HG03060 (cell line): Measurements from ENCODE around the gene CHCHD4.

Source experiments
- ATAC-seq: cut with Tn5 transposase; IDR thresholded peaks from one replicate; pipeline ENCODE4 v1.9.1; 2021; ENCODE audit warnings: low read depth, moderate number of reproducible peaks; ENCODE audit not compliant: unreplicated experiment

Gene CHCHD4

GRCh38 chr3:14124615-14125192 is at the start of gene CHCHD4, which contains the start of gene TMEM43:
Gene CHCHD4, minus strand, starts transcription at chr3:14124870. Its CDS starts 194 bp downstream, at chr3:14124676.
Gene TMEM43, plus strand, starts transcription at chr3:14125052. Its CDS starts 142 bp downstream, at chr3:14125194.
- peak; percentile 86 for ATAC-seq

DNA sequence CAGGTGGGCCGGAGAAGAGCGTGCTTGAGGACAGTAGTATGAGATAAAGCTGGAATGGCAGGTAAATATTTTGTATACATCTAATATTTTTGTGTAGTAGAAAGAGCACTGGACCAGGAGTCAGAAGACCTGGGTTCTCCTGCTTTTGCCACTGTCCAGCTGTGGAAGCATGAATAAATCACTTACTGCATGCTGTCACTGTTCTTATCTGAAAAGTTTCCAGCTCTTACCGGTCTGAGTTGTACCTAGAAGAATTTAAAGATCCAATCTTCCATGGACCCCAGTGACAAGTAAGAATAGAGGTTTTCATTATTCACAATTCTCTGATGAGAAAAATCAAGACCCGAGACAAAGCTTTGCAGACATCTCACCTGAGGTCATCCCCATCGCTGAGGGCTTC is 47.8 kb upstream of the CHCHD4 start:
- ATAC-seq = no peak

- no peak for ATAC-seq
Measured at GRCh38 chr3:14170531-14171159, 46.0 kb upstream of the CHCHD4 start.

DNA sequence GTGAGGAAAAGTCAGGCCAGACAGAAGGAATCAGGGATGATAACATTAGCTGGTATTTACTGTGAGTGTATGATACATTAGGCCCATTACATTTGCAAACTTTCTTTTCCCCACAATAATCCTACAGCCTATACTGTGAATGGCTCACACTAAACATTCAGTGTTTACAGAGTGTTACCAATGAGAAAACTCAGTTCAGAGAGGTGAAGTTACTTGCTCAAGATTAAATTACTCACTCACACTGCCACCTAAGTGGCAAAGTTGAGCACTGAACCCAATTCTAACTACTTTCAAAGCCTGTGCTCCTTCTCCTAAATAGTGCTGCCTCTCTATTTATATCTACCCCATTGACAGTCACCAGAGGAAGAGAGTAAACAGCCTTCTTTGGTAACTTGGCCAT is 45.2 kb upstream of the CHCHD4 start:
- ATAC-seq = no peak

DNA sequence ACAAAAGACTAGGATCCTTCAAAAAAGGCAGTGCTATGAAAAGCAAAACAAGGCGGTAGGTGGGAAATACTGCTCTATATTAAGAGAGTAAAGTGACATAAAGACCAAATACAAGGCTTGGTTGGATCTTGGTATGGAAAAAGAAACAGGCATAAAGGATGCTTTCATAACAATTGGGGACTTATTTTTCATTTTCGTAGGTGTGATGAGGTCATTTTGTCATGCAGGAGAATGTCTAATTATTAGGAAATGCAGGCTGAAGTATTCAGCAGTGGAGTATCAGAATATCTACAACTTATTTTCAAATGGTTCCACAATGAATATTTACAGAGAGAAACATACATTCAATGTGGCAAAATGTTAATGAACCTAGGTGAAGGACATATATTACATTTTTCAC is 44.8 kb upstream of the CHCHD4 start:
- ATAC-seq = no peak

DNA sequence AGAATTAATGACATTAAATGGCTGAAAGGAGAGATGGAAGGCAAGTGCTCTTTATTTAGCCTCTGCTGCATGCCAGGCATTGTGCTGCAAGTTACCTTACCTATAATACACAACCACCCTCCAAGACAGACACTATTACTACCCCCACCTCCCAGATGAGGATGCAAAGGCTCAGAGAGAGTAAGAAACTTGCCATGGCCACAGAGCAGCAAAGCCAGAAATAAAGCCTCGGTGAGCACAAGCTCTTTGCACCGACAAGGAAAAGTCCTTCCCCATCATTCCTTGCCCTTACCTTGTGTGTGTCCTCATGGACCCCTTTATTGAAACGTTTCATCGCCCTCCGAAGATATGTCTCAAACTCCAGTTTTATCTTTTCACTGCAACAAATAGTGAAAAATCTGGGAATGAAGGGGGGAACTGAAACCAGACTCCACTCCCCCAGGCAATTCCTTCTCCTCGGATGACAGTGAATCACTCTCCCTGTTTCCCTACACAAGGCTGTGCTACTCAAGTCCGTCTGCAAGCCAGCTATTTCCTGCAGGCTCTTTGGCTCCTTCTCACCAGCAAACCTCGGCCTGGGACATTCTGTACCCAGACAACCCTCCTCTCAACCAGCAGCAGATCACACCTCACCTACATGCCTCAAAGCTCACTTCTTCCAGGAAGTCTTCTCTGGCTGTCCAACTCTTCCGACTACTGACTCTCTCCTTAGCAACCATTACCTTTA is 42.4 kb upstream of the CHCHD4 start:
- no peak for ATAC-seq

DNA sequence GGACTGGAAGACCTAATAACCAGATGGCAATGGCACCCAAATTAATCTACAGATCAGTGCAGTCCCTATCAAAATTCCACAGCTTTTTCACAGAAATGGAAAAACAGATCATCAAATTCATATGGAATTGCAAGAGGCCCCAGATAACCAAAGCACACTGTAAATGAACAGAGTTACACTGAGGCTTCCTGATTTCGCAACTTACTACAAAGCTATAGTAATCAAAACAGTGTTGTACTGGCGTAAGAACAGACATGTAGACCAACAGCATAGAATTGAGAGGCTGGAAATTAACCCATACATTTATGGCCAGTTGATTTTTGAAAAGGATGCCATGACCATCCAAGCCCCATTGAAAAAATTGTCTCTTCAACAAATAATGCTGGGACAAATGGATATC is 37.5 kb upstream of the CHCHD4 start:
- no peak for ATAC-seq

DNA sequence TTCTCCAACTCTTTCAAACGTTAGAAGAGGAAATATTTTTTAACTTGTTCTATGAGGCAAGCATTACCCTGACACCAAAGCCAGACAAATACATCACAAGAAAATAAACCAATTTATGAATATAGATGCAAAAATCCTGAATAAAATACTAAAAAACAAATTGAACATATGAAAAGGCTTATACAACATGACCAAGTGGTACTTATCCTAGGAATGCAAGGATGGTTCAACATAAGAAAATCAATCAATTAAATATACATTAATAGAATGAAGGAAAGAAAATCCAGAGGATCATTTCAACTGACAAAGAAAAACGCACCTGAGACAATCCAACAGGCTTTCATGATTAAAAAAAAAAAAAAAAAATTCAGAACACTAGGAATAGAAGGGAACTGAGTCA is 36.6 kb upstream of the CHCHD4 start:
- ATAC-seq = no peak

GRCh38 chr3:14159426-14159825 is 34.8 kb upstream of the CHCHD4 start:
- ATAC-seq = no peak

DNA sequence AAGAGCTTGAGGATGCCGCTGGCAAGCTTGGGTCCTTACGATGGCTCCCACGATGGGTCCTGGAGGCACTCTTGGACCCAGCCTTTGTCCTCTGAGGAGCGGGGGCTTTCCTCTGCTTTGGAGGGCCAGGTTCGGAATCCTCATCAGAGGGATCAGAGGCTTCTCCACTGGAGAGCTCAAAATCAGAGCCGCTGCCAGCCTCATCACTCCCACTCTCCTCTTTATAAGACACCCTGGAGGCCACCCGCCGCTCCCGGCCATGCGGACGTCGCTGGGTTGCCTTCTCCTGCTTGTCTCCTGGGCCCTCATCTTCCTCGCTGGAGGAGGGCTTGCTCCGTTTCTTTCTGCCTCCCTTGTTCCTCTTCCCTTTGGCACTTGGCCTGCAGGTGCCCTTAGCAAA is 33.7 kb upstream of the CHCHD4 start:
- no peak for ATAC-seq

GRCh38 chr3:14157951-14158350 is 33.3 kb upstream of the CHCHD4 start:
- ATAC-seq = no peak

- no peak for ATAC-seq
Measured at GRCh38 chr3:14156843-14157561, 32.3 kb upstream of the CHCHD4 start.

GRCh38 chr3:14156201-14156600 is 31.5 kb upstream of the CHCHD4 start:
- ATAC-seq = no peak

DNA sequence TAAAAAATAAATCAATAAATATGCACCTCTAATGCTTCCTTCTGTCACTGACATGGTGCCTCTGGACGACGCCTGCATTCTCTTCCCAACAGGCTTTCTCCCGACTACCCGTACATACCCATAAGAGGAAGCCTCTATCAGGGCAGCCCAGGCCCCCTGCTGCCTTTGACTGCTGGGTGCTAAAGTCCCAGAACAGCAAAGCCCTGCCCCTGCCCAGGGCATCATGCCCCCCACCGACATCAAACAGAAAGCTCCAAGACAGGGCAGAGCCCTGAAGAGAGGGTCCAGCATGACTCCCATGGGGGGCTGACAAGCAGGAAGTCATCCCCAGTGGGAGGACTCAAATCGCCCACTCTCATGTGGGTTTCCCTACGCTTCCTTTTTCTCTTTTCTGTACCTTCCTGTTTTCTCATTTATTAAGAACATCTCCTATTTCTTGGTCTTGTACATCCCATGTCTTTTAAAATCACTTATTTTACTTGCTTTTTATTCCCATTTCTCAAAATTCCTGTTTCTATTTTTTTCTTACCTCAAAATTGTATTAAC is 30.3 kb upstream of the CHCHD4 start:
- no peak for ATAC-seq

- ATAC-seq = no peak
Measured at GRCh38 chr3:14154276-14154675, 29.6 kb upstream of the CHCHD4 start.

DNA sequence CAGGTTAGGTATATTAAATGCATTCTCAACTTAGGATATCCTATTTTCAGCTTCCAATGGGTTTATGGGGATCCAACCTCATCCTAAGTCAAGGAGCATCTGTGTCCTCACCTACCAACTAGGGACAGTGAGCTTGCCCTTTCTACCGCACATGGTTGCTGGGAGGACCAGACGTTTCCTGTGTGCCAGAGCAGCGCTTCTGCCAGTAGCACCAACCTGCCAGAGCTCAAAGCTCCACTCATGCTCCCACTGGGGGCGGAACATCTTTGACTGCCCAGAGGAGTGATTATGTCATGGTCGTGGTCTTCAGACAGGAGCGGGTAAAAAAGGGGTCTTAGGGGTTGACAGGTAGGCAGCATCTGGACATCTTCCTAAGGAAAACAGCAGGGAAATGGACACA is 29.0 kb upstream of the CHCHD4 start:
- ATAC-seq = no peak

- no peak for ATAC-seq
Measured at GRCh38 chr3:14152963-14153355, 28.3 kb upstream of the CHCHD4 start.

DNA sequence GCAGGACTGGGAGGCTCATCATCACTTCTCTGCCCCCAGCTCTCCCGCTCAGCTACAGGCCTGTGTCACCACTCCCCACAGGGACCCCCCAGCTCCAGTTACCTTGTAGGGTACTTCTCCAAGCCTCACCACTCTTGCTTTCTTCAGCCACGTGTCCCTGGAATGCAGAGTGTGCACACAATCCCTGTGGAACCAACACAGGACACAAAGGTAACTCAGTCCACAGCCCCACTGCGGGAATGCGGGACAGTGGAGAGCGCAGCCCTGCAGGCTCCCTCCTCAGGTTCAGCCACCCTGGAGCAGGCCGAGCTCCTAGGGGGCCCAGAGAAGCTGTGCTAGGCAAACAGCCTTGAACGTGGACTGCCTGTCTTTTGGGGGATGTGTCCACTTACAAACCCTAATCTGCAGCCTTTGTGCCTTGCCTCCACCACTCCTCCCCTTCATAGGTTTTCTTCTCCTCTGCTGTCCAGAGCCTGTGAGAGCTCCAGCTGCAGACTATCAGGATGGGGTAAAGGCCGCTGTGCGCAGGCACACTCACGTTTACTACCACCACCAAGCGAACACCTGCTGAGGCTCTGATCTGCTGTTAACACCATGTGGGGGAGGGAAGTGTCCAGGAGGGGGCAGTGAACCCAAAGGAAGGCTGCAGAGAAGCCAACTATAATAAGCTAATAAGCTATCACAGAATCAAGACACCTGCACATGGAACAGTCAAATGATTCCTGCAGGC is 27.7 kb upstream of the CHCHD4 start:
- ATAC-seq = no peak

GRCh38 chr3:14151471-14152083 is 26.9 kb upstream of the CHCHD4 start:
- no peak for ATAC-seq
